T-cell (primary cell): Measurements from ENCODE around the gene TCF7L2. TPM values are rescaled to one million over a fixed set of nuclear protein-coding genes. Genes with fewer than 3 reads are reported as not detected.

Source experiments
- ATAC-seq, 4 experiments: fragments of 200-7000 bp in 3 of 4; fragments of 150-1000 bp in 1 of 4; cut with Tn5 transposase; replicated peaks in 1 of 4; 1 replicate in 3 of 4; 2 replicates in 1 of 4; pipeline ENCODE4 v1.10.0; 2021; ENCODE audit warnings: moderate library complexity in 3 of 4, mild to moderate bottlenecking in 2 of 4, moderate number of reproducible peaks in 1 of 4
- CTCF ChIA-PET, 2 donors: fragments of 300-600 bp; sonication (Branson Sonifier 250); formaldehyde crosslinking; loops; one replicate each; lab custom pipeline; 2022; ENCODE audit warnings: antibody characterized with exemption in 2 of 2; lab: Charles Lee
- POLR2A ChIA-PET, 2 donors: fragments of 300-600 bp; sonication (Branson Sonifier 250); formaldehyde crosslinking; loops; one replicate each; lab custom pipeline; 2022; ENCODE audit warnings: antibody characterized with exemption in 2 of 2; lab: Charles Lee
- DNase-seq, 35 experiments: peaks; one replicate each; pipeline versions ENCODE4 v3.0.0 to v3.0.0-alpha.2; 2013 to 2023
- H3K27ac ChIP-seq: one replicate; pipeline ENCODE4 v1.5.1; 2013; ENCODE audit warnings: low read length
- H3K27me3 ChIP-seq, 2 experiments: replicated peaks in 1 of 2; 1 replicate in 1 of 2; 2 replicates in 1 of 2; pipeline versions ENCODE4 v1.6.1 to v1.7.0; 2013; ENCODE audit warnings: low read length in 1 of 2, mixed read lengths in 1 of 2; ENCODE audit not compliant: control insufficient read depth in 2 of 2, insufficient read depth in 2 of 2; ENCODE audit errors: extremely low read depth in 1 of 2
- H3K36me3 ChIP-seq, 2 donors: 1 replicate in 1 of 2; 2 replicates in 1 of 2; pipeline versions ENCODE4 v1.6.1 to v1.7.0; 2013; ENCODE audit warnings: low read length in 1 of 2; ENCODE audit not compliant: control insufficient read depth in 2 of 2, insufficient read depth in 1 of 2; ENCODE audit errors: extremely low read depth in 1 of 2
- H3K4me1 ChIP-seq, 2 experiments: 1 replicate in 1 of 2; 2 replicates in 1 of 2; pipeline versions ENCODE4 v1.6.1 to v1.7.0; 2013; ENCODE audit warnings: low read length in 2 of 2, mixed read lengths in 1 of 2; ENCODE audit not compliant: insufficient read depth in 2 of 2, control insufficient read depth in 1 of 2; ENCODE audit errors: extremely low read depth in 1 of 2
- H3K4me3 ChIP-seq, 2 donors: 1 replicate in 1 of 2; 2 replicates in 1 of 2; pipeline versions ENCODE4 v1.5.1 to v1.7.0; 2013; ENCODE audit warnings: mild to moderate bottlenecking in 2 of 2, low read length in 1 of 2, moderate library complexity in 1 of 2; ENCODE audit not compliant: control insufficient read depth in 1 of 2; ENCODE audit errors: extremely low read depth in 1 of 2
- H3K9me3 ChIP-seq: 2 replicates; pipeline ENCODE4 v1.7.0; 2013
- H3K27ac Mint-ChIP-seq, 2 donors: one replicate each; pipeline ENCODE4 v1.8.0; 2020 to 2021; ENCODE audit warnings: mild to moderate bottlenecking in 2 of 2, mixed read lengths in 2 of 2
- H3K27me3 Mint-ChIP-seq, 2 donors: one replicate each; pipeline ENCODE4 v1.8.0; 2021 to 2022; ENCODE audit warnings: mixed read lengths in 2 of 2
- H3K36me3 Mint-ChIP-seq: one replicate; pipeline ENCODE4 v1.8.0; 2021; ENCODE audit warnings: mixed read lengths
- H3K4me1 Mint-ChIP-seq, 3 donors: one replicate each; pipeline ENCODE4 v1.8.0; 2020 to 2022; ENCODE audit warnings: mixed read lengths in 3 of 3, mild to moderate bottlenecking in 1 of 3
- H3K4me3 Mint-ChIP-seq, 3 donors: one replicate each; pipeline ENCODE4 v1.8.0; 2020 to 2022; ENCODE audit warnings: mild to moderate bottlenecking in 3 of 3, mixed read lengths in 3 of 3, moderate library complexity in 3 of 3
- H3K9me3 Mint-ChIP-seq, 3 donors: one replicate each; pipeline ENCODE4 v1.8.0; 2020 to 2022; ENCODE audit warnings: mixed read lengths in 3 of 3
- WGBS: methylation state at CpG from one replicate; pipeline ENCODE4 v1.1.5; 2013; ENCODE audit warnings: missing lambda C conversion rate; ENCODE audit not compliant: insufficient coverage; 5-methylcytosine and 5-hydroxymethylcytosine counted together
- total RNA-seq, 35 experiments: library from RNA in 6 of 35; stranded (reverse) in 6 of 35; fragments of 120-200 nt in 1 of 35; gene quantifications; one replicate each; pipeline versions ENCODE4 v1.2.1 to v1.2.4 and lab custom pipeline; 2013 to 2026

TCF7L2 gene
- total RNA-seq, 5 donors from 2014 or later (not counting 1 experiment from before 2014, with no cell fraction given), result 2.6 to 6.2 (median 3.3) TPM

DNA sequence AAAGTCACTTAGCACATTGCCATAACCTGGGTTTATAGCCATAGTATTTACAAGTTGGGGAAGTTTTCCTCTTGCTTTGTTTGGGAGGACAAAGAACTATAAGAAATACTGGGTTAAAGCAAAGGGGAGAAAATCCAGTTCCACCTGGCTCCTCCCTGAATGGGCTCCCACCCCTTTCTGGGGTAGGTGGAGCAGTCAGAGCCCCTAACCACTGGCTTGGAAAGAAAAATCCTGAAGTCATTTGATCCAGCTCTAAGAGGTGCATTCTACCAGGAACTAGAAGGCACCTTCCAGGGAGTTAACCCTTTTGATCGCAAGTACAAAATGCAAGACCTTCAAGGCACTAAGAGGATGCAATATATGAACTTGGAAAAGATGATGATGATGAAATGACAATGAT, 31.3 kb upstream of the TCF7L2 start:
- no peaks in the 10 kb centered on the region for H3K27me3 ChIP-seq
- no CpG with 5 or more reads among the region's 1 CpG for WGBS
- DNase-seq (no peak), ATAC-seq (no peak)
- Mint-ChIP-seq H3K4me1 (no peaks in the 10 kb centered on the region), H3K9me3 (peaks cover 0 to 4% (median 0%) of the 10 kb centered on the region in 3 donors), H3K36me3 (no peaks in the 10 kb centered on the region), H3K4me3 (no peak overlapping the region), H3K27ac (no peak overlapping the region), H3K27me3 (peaks cover 1 to 3% of the 10 kb centered on the region in 2 donors)
- no peaks in the 10 kb centered on the region for H3K4me1 ChIP-seq
- H3K27ac ChIP-seq, result no peak overlapping the region
- H3K36me3 ChIP-seq, result no peaks in the 10 kb centered on the region
- no peaks in the 10 kb centered on the region for H3K9me3 ChIP-seq
- POLR2A ChIA-PET, result no interaction called here
- CTCF ChIA-PET, result no interaction called here
- no peak overlapping the region for H3K4me3 ChIP-seq

DNA sequence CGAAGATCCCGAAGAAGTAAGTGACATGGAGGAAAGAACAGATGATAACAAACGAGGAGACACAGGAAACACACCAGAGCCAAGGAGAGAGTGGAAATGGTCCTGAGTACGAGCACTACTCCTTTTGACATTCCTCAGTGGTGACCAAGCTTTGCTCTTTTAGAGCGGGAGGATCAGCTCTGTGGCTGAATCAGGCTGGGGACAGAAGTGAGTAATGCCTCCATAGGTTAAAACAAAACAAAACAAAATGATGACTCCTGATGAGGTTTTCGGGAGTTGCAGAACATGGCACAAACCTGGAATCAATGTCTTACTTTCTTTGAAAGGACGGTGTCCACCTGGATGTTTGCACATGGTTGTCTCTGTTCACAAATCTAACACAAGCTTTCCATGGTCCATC, 30.3 kb upstream of the TCF7L2 start:
- Mint-ChIP-seq H3K9me3 (peaks cover 0 to 4% (median 0%) of the 10 kb centered on the region in 3 donors), H3K4me1 (no peaks in the 10 kb centered on the region), H3K27ac (no peak overlapping the region), H3K27me3 (peaks cover 1 to 3% of the 10 kb centered on the region in 2 donors), H3K4me3 (no peak overlapping the region), H3K36me3 (no peaks in the 10 kb centered on the region)
- H3K4me3 ChIP-seq, result no peak overlapping the region
- 86% methylated on average over 5 of the region's 7 CpGs for WGBS
- DNase-seq (no peak), ATAC-seq (no peak)
- no peaks in the 10 kb centered on the region for H3K36me3 ChIP-seq
- ChIA-PET CTCF (no interaction called here), POLR2A (no interaction called here)
- H3K27ac ChIP-seq, result no peak overlapping the region
- no peaks in the 10 kb centered on the region for H3K9me3 ChIP-seq
- no peaks in the 10 kb centered on the region for H3K4me1 ChIP-seq
- no peaks in the 10 kb centered on the region for H3K27me3 ChIP-seq

DNA sequence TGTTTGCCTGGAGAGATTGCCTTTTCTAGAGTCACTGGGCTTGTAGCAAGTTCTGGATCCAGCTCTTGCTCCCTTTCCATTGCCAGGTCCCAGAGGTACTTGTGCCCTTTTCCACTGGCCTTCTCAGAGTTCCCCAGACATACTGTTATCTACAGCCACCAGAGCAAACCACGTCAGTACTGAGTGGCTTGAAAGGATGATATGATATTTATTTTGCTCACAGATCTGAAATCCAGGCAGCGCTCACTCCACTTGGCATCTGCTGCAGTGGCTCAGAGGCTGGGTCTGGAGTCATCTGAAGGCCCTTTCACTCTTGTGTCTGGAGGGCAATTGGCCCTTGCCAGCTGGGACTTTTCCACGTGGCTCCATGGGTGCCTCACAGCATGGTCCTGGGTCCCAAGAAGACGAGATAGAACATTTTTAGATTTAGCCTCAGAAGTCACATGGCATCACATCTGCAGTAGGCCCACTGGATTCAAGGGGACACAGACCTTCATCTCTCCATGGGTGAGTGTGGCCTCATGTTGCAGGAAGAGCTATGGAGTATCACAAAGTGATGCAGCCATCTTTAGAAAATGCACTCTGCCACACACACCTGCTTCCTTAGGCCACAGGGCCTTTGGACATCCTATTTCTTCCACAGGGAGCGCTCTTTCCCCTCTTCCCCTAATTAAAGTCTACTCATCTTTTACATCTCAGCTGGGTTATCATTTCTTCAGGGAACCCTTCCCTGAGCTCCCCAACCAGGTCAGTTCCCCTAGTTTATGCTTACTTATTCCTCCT, 22.9 kb upstream of the TCF7L2 start:
- Histone ChIP-seq H3K27ac (no peak overlapping the region), H3K9me3 (no peaks in the 10 kb centered on the region), H3K4me3 (no peak overlapping the region), H3K4me1 (no peaks in the 10 kb centered on the region), H3K36me3 (no peaks in the 10 kb centered on the region), H3K27me3 (no peaks in the 10 kb centered on the region)
- Mint-ChIP-seq H3K27ac (no peak overlapping the region), H3K9me3 (peaks cover 8 to 20% (median 13%) of the 10 kb centered on the region in 3 donors), H3K36me3 (peaks cover 3% of the 10 kb centered on the region), H3K27me3 (peaks cover 1 to 7% of the 10 kb centered on the region in 2 donors), H3K4me3 (no peak overlapping the region), H3K4me1 (no peaks in the 10 kb centered on the region)
- DNase-seq (no peak), ATAC-seq (no peak)
- POLR2A ChIA-PET, result interaction anchor here in 1 of 2 donors (0.5 kb wide), 1 partner anchor 22 kb away, joined by 12 read pairs; no protein-coding TSS in a partner anchor
- CTCF ChIA-PET, result no interaction called here
- WGBS, result 96% methylated on average over 3 of the region's 5 CpGs

DNA sequence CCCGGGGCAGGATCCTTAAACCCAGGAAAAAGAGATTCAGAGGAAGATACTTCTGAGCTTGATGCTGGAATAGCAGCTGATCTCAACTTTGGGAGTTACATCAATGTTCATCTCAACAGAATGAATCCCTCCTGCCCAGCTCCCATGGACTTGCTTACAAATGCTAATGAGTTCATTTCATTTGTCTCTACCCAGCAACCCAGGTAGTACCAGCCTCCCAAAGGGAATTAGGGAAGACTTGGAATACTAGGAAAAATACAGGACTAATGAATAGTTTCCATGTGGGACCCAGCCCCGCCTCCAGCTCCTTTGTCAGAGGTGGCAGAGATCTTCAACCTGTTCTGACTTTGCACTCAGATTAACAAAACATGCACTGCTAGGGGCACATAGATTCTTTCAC, 22.1 kb upstream of the TCF7L2 start:
- POLR2A ChIA-PET, result interaction anchor here in 1 of 2 donors (0.6 kb wide), 1 partner anchor 14 kb away, joined by 9 read pairs; no protein-coding TSS in a partner anchor
- peaks cover 8 to 20% (median 10%) of the 10 kb centered on the region in 3 donors for H3K9me3 Mint-ChIP-seq
- CTCF ChIA-PET, result no interaction called here
- DNase-seq (no peak), ATAC-seq (no peak)
- peaks cover 3% of the 10 kb centered on the region for H3K36me3 Mint-ChIP-seq
- H3K4me3 Mint-ChIP-seq, result no peak overlapping the region
- H3K9me3 ChIP-seq, result no peaks in the 10 kb centered on the region
- no peaks in the 10 kb centered on the region for H3K4me1 Mint-ChIP-seq
- no CpG with 5 or more reads among the region's 2 CpGs for WGBS
- H3K27ac ChIP-seq, result no peak overlapping the region
- H3K4me3 ChIP-seq, result no peak overlapping the region
- no peak overlapping the region for H3K27ac Mint-ChIP-seq
- H3K27me3 ChIP-seq, result no peaks in the 10 kb centered on the region
- peaks cover 0 to 4% of the 10 kb centered on the region in 2 donors for H3K27me3 Mint-ChIP-seq
- H3K36me3 ChIP-seq, result no peaks in the 10 kb centered on the region
- no peaks in the 10 kb centered on the region for H3K4me1 ChIP-seq

DNA sequence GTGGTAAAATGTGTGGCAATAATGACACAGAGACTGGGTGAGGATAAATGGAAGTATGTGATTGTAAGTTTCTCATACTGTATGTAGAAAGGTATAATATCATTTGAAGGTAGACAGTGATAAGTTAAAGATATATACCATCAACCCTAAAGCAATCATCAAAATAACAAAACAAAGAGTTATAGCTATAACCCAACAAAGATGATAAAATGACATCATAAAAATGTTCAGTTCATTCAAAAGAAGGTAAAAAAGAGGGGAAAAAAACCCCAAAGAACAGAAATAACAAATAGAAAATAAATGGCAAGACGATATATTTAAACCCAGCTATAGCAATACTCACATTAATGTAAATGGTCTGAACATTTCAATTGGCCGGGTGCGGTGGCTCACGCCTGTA, 17.4 kb upstream of the TCF7L2 start:
- H3K27ac ChIP-seq, result no peak overlapping the region
- ATAC-seq (no peak), DNase-seq (no peak)
- H3K9me3 ChIP-seq, result no peaks in the 10 kb centered on the region
- H3K4me3 Mint-ChIP-seq, result no peak overlapping the region
- WGBS, result no CpG with 5 or more reads among the region's 4 CpGs
- H3K4me3 ChIP-seq, result no peak overlapping the region
- ChIA-PET CTCF (no interaction called here), POLR2A (no interaction called here)
- H3K27me3 ChIP-seq, result no peaks in the 10 kb centered on the region
- peaks cover 8 to 20% (median 9%) of the 10 kb centered on the region in 3 donors for H3K9me3 Mint-ChIP-seq
- H3K4me1 Mint-ChIP-seq, result no peaks in the 10 kb centered on the region
- no peak overlapping the region for H3K27ac Mint-ChIP-seq
- H3K4me1 ChIP-seq, result no peaks in the 10 kb centered on the region
- peaks cover 0 to 4% of the 10 kb centered on the region in 2 donors for H3K27me3 Mint-ChIP-seq
- no peaks in the 10 kb centered on the region for H3K36me3 ChIP-seq
- H3K36me3 Mint-ChIP-seq, result peaks cover 3% of the 10 kb centered on the region

DNA sequence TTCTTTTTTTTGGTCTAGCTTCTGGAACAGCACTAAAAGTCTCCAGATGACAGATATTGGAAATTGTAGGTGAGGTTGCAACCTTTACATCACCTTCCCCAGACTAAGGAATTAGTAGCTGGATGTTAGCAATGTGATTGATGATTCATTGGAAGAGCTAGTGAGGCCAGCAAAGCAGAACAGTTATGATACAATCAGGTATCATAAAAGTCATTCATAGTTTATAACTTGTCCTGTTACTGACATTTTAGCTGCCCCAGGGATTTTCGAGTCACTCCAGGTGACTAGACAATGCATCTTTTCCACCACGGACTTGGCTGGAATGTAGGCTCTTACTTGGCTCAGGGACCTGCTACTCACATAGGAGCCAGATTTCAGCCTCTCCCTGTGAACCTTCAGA, 15.9 kb upstream of the TCF7L2 start:
- no peak overlapping the region for H3K4me3 ChIP-seq
- H3K27me3 Mint-ChIP-seq, result peaks cover 0 to 4% of the 10 kb centered on the region in 2 donors
- no peaks in the 10 kb centered on the region for H3K36me3 ChIP-seq
- CTCF ChIA-PET, result interaction anchor here in 1 of 2 donors (0.7 kb wide), 1 partner anchor 119 kb away, joined by 3 read pairs; no protein-coding TSS in a partner anchor
- no peaks in the 10 kb centered on the region for H3K4me1 Mint-ChIP-seq
- H3K27me3 ChIP-seq, result no peaks in the 10 kb centered on the region
- no peaks in the 10 kb centered on the region for H3K4me1 ChIP-seq
- no peak overlapping the region for H3K4me3 Mint-ChIP-seq
- no peak overlapping the region for H3K27ac ChIP-seq
- H3K36me3 Mint-ChIP-seq, result peaks cover 3% of the 10 kb centered on the region
- peaks cover 7 to 18% (median 8%) of the 10 kb centered on the region in 3 donors for H3K9me3 Mint-ChIP-seq
- H3K9me3 ChIP-seq, result no peaks in the 10 kb centered on the region
- H3K27ac Mint-ChIP-seq, result no peak overlapping the region
- WGBS, result 77% methylated on average over 2 of the region's 2 CpGs
- ATAC-seq, result no peak
- no peak for DNase-seq
- POLR2A ChIA-PET, result no interaction called here
